T-helper 1 cell treated with Interleukin-12 subunit alpha and Interleukin-12 subunit beta and Interleukin-4 antibody, amounts not matched to agents 30 ng/mL and 1 ng/mL, for 36 hours (primary cell): ENCODE results near the gene KNTC1. TPM values are rescaled to one million over a fixed set of nuclear protein-coding genes. Genes with fewer than 3 reads are reported as not detected.
"Not testable (repeated sequence)": the region's sequence is repeated elsewhere in the genome, so short reads cannot be mapped to it uniquely, and the experiment has no call there.

Source experiments
- intact Hi-C: fragments of 100-400 bp; cut with micrococcal nuclease; formaldehyde crosslinking; loops from one replicate; pipeline ENCODE4 v1.15.1; 2024
- total RNA-seq: library from RNA; stranded (reverse); gene quantifications from 2 replicates; pipeline ENCODE4 v1.2.3, GENCODE V29; 2022

The KNTC1 gene
- total RNA-seq, 1 donor from 2014 or later, result 99.7 TPM

DNA sequence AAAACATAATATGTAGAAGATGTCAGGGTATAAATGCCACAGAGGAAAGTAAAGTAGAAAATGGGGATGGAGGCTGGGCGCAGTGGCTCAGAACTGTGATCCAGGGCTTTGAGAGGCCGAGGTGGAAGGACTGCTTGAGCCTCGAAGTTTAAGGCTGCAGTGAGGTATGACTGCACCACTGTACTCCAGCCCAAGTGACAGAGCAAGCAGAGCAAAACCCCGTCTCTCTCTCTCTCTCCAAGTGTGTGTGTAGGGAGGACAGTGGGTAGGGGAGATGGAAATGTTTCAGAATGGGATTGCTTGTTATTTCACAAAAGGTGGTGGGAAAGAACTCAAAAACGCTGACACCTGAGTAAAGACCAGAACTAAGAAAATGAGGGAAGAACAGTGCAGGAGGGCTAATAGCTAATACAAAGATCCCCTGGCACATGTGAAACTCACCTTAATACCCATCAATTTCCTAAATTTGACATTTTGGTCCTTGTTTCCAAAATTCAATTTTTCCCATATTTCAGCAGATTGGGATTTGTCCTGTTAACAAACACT lies 20.6 kb upstream of the KNTC1 start:
- intact Hi-C loops, result no loop called here

DNA sequence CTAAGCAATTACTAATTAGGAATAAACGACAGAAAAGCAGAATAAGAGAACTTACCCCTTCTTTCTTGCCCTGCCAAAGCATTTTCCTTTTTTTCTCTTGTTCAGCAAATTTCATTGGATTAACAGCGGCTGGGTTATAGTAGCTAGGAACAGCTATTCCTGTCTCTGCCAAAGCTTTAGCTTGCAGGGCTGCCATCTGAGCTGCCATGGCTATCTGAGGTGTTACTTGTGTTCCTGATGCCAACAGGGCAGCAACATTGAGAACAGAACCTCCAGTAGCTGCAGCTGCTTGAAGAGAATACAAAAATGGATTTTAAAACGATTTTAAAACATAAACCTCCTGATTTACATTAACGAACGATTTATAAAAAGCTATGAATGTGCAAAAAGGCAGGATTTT lies 18.9 kb upstream of the KNTC1 start:
- intact Hi-C loops, result no loop called here

DNA sequence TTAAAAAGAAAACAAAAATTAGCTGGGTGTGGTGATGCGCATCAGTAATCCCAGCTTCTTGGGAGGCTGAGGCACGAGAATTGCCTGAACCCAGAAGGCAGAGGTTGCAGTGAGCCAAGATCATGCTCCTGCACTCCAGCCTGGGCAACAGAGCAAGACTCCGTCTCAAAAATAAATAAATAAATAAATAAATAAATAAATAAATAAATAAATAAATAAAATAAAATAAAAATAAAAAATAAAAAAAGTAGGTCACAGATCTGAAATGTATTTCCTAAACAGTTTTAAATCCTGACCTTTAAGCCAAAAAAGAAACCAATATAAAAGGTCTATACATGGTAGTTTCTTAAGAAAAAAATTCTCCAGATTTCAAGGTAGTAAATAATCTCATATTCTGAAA lies 14.0 kb upstream of the KNTC1 start:
- intact Hi-C loops, result not testable (repeated sequence)

DNA sequence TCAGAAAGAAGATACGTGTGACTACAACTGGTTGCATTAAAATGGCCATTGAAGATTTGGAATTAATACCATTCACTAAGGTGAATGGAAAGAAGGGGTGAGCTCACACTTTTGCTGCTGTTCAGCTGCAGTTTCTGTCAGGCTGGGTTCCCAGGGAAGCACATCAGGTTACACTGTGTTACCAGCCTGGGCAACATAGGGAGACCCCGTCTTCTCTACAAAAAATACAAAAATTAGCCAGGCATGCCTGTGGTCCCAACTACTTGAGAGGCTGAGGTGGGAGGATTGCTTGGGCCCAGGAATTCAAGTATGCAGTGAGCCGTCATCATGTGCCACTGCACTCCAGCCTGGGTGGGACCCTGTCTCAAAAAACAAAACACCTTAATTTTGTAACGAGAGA lies 13.4 kb upstream of the KNTC1 start:
- intact Hi-C loops, result no loop called here

DNA sequence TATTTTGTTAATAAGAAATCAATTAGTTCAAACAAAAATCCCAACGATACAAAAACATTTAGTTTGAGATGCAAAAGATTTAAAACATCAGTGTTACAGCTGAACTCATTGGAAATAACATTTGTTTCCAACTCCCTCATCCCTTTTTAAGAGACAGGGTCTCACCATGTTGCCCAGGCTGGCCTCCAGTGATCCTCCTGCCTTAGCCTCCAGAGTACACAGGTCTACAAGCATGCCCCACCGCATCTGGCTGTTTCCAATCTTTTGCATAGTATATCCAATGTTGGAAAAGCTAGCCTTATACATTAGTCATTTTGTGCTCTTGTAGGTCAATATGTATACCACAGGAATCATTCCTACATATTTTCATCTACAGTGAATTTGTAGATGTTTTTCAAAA lies 11.8 kb upstream of the KNTC1 start:
- intact Hi-C loops, result no loop called here

DNA sequence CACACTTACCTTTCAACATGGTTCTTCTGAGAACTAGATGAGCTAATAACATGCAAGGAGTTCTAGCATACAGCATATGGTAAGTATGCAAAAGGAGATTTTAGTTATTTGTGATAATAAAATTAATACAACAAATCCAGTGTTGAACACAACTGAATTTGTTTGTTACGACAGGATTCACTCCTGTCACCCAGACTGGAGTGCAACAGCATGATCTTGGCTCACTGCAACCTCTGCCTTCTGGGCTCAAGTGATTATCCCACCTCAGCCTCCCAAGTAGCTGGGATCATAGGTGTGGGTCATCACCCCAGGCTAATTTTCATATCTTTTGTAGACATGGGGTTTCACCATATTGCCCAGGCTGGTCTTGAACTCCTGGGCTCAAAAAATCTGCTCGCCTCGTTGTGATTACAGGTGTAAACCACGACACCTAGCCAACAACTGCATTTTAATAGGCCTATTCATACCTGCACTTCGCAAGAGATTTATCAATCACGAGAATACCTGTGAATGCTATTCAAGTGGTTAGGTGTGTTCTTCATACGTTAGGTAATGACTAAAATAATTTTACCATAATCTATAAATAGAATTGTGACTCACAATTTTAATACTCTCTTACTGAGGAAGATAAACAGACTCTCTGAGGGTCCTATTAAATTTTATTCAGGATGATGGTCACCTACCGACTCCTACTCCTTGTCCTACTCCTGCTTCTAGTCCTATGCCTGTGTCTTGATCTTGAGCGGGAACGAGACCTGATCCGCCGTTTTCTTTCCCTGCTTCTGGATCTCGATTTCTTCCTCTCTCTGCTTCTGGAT lies 10.3 kb upstream of the KNTC1 start:
- intact Hi-C loops, result no loop called here

DNA sequence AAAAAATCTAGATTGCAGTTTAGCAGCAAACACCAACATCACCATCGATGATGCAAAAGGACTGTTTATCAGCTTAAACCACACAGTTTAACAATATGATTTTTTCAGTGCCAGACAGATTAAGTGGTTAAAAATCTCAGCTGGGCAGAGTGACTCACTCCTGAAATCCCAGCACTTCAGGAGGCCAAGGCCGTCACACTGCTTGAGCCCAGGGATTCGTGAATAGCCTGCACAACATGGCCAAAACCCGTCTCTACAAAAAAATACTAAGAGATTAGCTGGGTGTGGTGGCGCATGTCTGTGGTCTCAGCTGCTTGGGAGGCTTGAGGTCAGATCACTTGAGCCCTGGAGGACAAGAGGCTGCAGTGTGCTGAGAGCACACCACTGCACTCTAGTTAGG lies 9.2 kb upstream of the KNTC1 start:
- intact Hi-C loops, result no loop called here

DNA sequence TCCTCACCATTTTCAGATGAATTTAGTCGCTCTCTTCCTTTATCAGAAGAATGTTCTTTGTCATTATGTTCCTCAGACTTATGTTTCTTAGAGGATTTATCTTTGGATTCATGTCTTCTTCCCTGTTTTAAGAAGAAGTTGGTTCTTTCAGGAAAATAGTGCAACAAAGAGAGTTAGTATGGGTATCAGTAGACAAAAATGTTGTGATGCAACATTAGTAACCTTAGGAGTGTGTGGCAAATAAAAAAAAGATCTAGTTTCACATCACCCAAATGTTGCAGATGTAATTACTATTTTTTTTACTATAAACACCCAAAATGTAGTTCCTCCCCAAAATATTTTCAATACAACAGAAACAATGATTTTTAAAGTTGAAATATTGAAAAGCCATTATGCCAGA lies 8.1 kb upstream of the KNTC1 start:
- intact Hi-C loops, result no loop called here

DNA sequence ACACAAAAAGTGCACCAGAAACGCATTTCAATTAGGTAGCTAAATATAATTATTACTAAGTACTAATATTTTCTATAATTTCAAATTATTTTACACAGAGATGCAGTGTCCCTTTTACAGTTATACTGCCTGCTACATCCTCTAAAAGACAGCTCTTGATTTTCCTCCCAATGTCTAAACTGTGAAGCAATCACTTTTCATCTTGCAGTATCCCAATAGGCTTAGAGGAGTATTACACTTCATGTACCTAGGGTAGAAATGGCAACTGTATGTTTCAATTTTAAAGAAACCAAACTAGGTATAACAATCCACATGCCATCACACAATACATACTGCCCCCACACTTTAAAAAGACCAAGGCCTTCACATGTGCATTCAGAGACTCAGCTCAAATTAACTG lies 7.6 kb upstream of the KNTC1 start:
- intact Hi-C loops, result no loop called here

DNA sequence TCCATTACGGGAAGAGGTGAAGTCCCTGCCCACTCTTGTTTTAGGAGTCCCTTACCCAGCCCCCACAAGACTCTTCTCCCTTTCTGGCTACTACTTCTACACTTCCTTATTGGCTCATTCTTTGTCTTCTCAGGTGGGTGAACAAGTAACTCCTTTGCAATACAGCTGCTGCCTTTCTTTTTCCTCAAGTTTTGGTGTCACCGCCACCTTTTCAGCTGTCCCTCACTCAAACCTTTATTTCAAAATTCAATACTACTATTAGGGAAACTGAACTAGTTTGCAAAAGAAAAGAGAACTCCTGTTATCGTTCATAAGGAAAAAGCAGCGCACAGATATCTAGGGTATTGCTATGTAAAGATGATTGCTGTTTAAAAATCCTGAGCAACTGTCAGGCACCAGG lies 6.4 kb upstream of the KNTC1 start:
- intact Hi-C loops, result no loop called here

DNA sequence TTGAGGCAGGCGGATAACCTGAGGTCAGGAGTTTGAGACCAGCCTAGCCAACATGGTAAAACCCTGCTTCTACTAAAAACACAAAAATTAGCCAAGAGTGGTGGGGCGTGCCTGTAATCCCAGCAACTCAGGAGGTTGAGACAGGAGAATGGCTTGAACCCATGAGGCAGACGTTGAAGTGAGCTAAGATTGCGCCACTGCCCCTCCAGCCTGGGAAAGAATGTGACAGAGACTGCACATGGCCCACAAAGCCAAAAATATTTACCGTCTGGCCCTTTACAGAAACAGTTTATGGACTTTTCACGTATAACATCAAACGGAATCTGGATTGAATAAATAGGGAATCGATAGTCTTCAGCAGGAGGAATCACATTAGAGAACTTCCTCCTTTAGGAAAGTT lies 3.8 kb upstream of the KNTC1 start:
- intact Hi-C loops, result no loop called here

DNA sequence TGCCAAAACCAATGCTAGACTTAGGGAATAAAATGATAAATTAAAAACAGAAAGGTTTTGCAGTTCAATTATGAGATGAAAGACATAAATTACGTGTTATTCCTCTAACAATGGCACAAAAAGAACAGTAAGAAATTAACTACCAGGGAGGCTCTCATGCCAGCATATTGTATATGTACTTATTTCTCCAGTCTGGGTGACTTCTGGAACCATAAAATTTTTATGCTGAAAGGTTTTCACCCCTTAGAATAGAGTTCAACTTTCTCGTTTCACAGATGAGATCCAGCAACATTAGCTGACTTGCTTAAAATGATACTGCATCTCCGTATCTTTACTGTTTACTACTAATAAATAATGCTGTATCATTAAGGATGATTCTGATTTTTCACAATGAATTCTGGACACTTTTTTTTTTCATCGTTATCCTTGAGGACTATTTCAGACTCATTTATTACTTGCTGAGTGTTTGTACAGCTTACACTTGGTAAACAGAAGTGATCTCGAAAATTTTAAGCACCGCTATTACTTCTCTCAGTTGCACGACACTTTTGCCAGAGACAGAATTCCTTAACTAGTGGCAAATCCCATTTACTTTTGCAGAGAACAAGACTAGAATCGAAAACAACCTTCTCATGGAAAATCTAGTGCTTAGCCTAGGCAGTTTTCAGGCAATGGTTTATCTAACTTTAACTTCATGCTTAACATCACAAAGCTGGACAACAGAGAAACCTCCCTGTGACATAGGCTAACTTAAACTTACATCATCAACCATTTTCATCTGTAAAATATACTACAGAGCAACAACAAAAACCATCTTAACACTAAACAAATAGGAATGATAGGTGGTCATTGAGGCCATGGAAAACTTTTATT lies 3.0 kb upstream of the KNTC1 start:
- intact Hi-C loops, result no loop called here

DNA sequence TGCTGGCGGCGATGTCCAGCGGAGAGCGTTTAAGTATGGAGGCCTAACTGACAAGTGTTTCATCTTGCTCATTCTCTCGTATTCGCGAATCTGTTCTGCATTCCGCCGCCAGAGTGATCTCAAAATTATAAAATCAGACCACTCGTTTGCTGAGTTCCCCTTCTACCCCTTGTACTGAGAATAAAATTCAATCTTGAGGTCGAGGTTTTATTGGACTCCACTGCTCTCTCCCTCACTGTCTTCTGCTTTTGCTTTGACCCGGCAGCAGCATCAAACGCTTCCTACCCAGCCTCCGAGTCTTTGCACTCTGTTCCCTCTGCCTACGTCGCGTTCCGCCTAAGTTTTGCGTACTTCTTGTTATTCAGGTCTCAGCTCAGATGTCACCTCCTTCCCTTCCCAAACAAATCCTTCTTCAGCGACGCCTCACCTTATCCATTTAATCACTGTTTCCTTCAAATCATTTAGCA lies 462 bp downstream of the KNTC1 start:
- intact Hi-C loops, result loop anchor here (1.0 to 5.0 kb wide), 19 partner anchors 26 to 1231 kb away; partner anchors contain the start of genes ABCB9, CAMKK2, CLIP1 and DENR

DNA sequence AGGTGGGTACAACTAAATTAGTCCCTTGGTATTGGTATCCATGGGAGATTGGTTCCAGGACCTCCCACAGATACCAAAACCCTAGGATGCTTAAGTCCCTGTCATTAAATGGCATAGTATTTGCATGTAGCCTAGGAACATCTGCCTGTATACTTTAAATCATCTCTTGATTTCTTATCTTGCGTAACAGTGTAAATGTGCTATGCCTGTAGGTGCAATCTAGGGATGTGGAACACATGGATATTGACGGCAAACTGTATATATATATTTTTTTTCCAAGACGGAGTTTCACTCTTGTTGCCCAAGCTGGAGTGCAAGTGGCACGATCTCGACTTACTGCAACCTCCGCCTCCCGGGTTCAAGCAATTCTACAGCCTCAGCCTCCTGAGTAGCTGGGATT lies 1.5 kb downstream of the KNTC1 start:
- intact Hi-C loops, result loop anchor here (5.0 kb wide), 2 partner anchors 199 to 369 kb away; partner anchors contain the start of gene VPS37B

DNA sequence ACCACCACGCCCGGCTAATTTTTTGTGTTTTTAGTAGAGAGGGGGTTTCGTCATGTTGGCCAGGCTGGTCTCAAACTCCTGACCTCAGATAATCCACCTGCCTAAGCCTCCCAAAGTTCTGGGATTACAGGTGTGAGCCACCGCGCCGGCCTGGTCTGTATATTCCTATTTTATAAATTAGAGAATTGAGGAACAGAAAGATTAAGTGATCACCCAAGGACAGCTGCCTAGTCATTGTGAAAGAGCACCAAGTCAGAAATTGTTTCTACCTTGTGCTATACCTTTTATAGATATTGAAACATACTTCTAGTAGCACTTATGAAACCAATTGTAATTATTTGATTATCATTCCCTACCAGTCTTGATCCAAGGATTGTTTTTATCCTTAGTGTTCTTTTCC lies 1.9 kb downstream of the KNTC1 start:
- intact Hi-C loops, result loop anchor here (5.0 kb wide), 2 partner anchors 198 to 368 kb away; partner anchors contain the start of gene VPS37B

DNA sequence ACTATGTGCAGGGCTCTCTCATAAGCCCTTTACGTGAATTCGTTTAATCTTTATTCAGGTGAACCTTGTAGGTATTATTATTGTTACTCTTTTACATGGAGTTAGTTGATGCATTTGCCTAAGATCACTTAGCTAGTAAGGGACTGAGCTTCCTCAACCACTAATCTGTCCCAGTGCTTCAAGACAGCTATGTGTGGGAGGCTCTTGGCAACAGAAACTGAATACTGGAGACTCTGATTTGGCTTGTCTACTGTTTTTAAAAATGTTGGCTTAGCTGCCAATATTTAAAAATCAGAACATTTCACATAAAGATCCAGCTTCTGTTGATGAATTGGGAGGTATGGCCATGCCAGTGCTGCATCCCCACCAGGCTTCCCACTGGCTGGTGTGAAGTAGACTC lies 6.8 kb downstream of the KNTC1 start:
- intact Hi-C loops, result no loop called here

DNA sequence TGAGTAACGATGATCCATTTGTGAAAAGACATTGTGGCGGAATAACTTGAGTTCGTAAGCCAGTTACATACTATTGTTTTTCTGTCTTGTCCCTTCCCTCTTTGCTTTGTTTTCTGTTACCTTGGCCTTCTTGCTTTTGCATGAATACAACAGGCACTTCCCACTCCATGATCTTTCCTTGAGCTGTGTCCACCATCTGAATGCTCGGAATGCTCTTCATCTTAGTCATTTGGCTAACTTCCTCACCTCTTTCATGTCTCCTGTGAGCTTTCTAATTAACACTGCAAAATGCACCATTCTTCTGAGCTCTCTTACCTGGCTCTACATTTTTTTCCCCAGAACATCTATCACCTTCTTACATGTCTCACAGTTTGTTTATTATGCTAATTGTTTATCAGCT lies 10.0 kb downstream of the KNTC1 start:
- intact Hi-C loops, result no loop called here

DNA sequence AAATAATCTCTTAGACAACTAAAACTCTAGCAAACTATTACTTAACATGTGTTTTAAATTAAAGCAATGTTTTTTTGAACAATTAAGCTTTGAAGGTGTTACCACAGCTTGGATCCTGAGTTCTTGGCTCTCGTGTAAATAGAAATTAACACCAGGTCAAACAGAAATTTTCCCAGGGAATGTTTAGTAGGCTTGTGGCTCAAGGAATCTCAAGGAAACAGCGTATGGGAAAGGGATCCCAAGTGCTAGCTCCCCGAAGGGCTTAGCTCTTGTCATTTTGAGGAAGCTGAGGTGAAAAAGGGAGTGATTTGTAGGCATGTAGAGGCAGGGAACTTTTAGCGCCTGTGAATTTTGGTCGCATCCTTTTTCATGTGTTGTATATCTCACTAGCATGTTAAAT lies 11.4 kb downstream of the KNTC1 start:
- intact Hi-C loops, result no loop called here

DNA sequence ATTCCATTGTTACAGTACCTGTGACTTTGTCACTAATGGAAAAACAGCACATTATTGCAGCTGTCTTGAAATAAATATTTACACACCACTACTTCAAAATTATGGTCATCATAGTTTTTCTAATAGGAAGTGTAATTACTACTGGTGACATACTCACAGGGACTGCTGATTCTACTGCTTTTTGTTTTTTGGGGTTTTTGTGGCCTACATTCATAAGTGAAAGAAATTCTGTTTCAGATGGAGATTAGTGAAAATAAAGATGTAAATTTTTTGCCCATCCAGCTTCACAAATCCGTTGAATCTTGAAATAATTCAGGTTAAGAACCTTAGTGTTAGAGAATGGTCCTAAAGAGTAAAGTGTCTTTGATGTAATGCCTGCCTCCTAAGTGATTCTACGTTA lies 17.5 kb downstream of the KNTC1 start:
- intact Hi-C loops, result no loop called here

DNA sequence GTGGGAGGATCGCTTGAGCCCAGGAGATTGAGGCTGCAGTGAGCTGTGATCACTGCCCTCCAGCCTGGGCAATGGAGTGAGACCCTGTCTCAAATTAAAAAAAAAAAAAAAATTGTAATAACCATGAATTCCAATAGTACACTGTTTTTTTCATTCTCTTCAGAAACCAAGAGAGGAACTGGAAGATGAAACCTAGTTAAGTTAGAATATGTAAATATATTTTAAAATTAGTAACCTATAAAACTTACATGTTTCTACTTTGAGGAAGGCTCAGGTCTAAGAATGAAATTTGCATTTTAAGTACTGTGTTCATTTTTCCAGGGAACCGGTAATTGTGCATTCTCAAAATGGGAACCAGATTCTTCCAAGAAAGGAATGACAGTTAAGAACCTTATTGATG lies 18.8 kb downstream of the KNTC1 start:
- intact Hi-C loops, result no loop called here

DNA sequence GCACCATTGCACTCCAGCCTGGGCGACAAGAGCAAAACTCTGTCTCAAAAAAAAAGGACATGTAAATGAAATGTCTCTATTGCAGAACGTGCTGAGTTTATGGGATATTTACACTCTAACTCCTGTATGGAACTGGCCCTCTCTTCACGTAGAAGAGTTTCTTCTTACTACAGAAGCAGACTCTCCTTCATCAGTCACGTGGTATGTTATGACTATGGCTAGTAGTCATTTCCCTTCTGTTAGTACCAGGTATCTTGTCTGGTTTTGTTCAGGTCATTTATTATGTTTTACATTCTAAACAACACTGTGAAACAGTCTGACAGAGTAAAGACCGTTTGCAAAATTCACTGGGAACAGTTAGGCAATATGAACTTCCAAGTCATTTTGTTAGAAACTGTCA lies 20.3 kb downstream of the KNTC1 start:
- intact Hi-C loops, result no loop called here
